ENCODE measurements around the gene C10orf95. TPM values are rescaled to one million over a fixed set of nuclear protein-coding genes. Genes with fewer than 3 reads are reported as not detected.

The C10orf95 gene
- total and polyA plus RNA-seq, 2 of the 13 experiments (the other 11 are each of a cell fraction or from before 2014, with no cell fraction given) = 0.05 to 0.07 TPM

- TF ChIP-seq ZNF839 (CRISPR knock-in tag; IDR thresholded peaks at IDR 0.05; ENCODE audit: borderline replicate concordance) = no peak
- TF ChIP-seq ZNF614 (CRISPR knock-in tag; IDR thresholded peaks at IDR 0.05; ENCODE audit: borderline replicate concordance) = no peak
- no peak for TF ChIP-seq ZNF460 (CRISPR knock-in tag; IDR thresholded peaks at IDR 0.05; ENCODE audit: borderline replicate concordance)
- no peak for TF ChIP-seq FOXM1 (CRISPR knock-in tag; IDR thresholded peaks at IDR 0.05)
- peak; percentile 44; the same call in 1 of the 2 replicates for TF ChIP-seq PPARG (CRISPR knock-in tag; conservative IDR thresholded peaks at IDR 0.05)
- TF ChIP-seq, protein P1, sequence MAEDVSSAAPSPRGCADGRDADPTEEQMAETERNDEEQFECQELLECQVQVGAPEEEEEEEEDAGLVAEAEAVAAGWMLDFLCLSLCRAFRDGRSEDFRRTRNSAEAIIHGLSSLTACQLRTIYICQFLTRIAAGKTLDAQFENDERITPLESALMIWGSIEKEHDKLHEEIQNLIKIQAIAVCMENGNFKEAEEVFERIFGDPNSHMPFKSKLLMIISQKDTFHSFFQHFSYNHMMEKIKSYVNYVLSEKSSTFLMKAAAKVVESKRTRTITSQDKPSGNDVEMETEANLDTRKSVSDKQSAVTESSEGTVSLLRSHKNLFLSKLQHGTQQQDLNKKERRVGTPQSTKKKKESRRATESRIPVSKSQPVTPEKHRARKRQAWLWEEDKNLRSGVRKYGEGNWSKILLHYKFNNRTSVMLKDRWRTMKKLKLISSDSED (CRISPR knock-in tag; IDR thresholded peaks at IDR 0.05) = no peak
- no peak for TF ChIP-seq ZNF567 (CRISPR knock-in tag; IDR thresholded peaks at IDR 0.05; ENCODE audit: borderline replicate concordance)
- no peak for TF ChIP-seq NR2F1 (CRISPR knock-in tag; IDR thresholded peaks at IDR 0.05)
- no peak for TF ChIP-seq NFATC3 (CRISPR knock-in tag; IDR thresholded peaks at IDR 0.05)
- peak; percentile 63; the same call in 1 of the 2 replicates for TF ChIP-seq SIN3A (IDR thresholded peaks at IDR 0.05; ENCODE audit: borderline replicate concordance, low read depth, low read length)
- TF ChIP-seq ZNF720 (CRISPR knock-in tag; IDR thresholded peaks at IDR 0.05) = no peak
- TF ChIP-seq ATF6 (CRISPR knock-in tag; conservative IDR thresholded peaks at IDR 0.05) = no peak
- peak; percentile 62 for TF ChIP-seq GATAD2A (CRISPR knock-in tag; IDR thresholded peaks at IDR 0.05)
- TF ChIP-seq PRMT3 (CRISPR knock-in tag; IDR thresholded peaks at IDR 0.05; ENCODE audit: borderline replicate concordance, low read depth) = no peak
- no peak for TF ChIP-seq SOX13 (IDR thresholded peaks at IDR 0.05)
- TF ChIP-seq SOX13 (CRISPR knock-in tag; conservative IDR thresholded peaks at IDR 0.05 in 1 of 2, IDR thresholded peaks at IDR 0.05 in 1 of 2) = no peak; a peak in 1 of 4 replicates
- TF ChIP-seq, protein P2, sequence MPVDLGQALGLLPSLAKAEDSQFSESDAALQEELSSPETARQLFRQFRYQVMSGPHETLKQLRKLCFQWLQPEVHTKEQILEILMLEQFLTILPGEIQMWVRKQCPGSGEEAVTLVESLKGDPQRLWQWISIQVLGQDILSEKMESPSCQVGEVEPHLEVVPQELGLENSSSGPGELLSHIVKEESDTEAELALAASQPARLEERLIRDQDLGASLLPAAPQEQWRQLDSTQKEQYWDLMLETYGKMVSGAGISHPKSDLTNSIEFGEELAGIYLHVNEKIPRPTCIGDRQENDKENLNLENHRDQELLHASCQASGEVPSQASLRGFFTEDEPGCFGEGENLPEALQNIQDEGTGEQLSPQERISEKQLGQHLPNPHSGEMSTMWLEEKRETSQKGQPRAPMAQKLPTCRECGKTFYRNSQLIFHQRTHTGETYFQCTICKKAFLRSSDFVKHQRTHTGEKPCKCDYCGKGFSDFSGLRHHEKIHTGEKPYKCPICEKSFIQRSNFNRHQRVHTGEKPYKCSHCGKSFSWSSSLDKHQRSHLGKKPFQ (CRISPR knock-in tag; IDR thresholded peaks at IDR 0.05; ENCODE audit: insufficient replicate concordance) = no peak
- TF ChIP-seq, protein P3, sequence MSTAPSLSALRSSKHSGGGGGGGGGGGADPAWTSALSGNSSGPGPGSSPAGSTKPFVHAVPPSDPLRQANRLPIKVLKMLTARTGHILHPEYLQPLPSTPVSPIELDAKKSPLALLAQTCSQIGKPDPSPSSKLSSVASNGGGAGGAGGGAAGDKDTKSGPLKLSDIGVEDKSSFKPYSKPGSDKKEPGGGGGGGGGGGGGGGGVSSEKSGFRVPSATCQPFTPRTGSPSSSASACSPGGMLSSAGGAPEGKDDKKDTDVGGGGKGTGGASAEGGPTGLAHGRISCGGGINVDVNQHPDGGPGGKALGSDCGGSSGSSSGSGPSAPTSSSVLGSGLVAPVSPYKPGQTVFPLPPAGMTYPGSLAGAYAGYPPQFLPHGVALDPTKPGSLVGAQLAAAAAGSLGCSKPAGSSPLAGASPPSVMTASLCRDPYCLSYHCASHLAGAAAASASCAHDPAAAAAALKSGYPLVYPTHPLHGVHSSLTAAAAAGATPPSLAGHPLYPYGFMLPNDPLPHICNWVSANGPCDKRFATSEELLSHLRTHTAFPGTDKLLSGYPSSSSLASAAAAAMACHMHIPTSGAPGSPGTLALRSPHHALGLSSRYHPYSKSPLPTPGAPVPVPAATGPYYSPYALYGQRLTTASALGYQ (CRISPR knock-in tag; IDR thresholded peaks at IDR 0.05) = no peak
- TF ChIP-seq GTF3A (CRISPR knock-in tag; conservative IDR thresholded peaks at IDR 0.05) = no peak
- TF ChIP-seq, protein P4, sequence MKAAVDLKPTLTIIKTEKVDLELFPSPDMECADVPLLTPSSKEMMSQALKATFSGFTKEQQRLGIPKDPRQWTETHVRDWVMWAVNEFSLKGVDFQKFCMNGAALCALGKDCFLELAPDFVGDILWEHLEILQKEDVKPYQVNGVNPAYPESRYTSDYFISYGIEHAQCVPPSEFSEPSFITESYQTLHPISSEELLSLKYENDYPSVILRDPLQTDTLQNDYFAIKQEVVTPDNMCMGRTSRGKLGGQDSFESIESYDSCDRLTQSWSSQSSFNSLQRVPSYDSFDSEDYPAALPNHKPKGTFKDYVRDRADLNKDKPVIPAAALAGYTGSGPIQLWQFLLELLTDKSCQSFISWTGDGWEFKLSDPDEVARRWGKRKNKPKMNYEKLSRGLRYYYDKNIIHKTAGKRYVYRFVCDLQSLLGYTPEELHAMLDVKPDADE (CRISPR knock-in tag; IDR thresholded peaks at IDR 0.05) = no peak
- TF ChIP-seq MIER3 (CRISPR knock-in tag; IDR thresholded peaks at IDR 0.05; ENCODE audit: borderline replicate concordance) = no peak
- no peak for TF ChIP-seq ZNF782 (CRISPR knock-in tag; IDR thresholded peaks at IDR 0.05; ENCODE audit: borderline replicate concordance)
These were observed 16.8 kb downstream of the C10orf95 start (continued) for GRCh38 chr10:102434394-102435132.
